Activated naive CD4-positive, alpha-beta T cell (primary cell): ENCODE results near the gene NECTIN1.
"Not testable (repeated sequence)": the region's sequence is repeated elsewhere in the genome, so short reads cannot be mapped to it uniquely, and the experiment has no call there.

ENCODE experiments used
- DNase-seq, 4 experiments: peaks; one replicate each; lab custom pipeline; 2025; lab: John Stamatoyannopoulos, UW

The NECTIN1 gene

DNA sequence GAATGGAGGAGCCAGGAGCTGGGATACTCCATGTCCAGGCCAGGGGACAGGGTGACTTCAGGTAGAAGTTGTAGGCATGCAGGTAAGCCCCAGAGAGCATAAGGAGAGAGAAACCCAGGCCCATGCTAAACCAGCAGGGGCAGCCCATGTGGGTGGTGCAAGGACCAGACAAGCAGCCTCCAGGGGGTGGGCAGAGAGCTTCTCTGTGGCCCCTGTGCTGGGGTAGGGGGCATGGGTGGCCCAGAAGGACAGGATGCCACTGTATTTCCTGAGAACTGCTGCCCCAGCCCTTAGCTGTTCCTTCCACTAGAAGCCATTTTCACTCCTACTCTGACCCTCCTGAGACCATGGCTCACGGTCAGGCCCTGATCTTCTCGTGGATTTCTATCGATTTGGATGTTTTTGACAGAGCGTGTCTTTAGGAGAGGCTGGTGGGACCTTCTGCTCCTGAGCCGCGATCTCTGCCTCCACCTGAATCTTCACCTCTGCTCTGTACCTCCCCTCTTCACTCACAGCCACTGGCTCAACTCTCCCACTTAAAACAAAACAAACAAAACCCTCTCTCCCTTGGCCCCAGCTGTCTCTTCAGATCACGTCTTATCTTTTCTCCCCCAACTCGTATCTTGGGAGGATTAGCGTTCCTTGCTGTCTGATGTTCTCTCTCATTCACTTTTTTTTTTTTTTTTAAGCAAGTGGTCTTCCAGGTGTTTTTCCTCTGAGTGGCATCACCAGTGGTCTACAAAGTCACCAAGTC is 112.2 kb downstream of the NECTIN1 start:
- no peak for DNase-seq

DNA sequence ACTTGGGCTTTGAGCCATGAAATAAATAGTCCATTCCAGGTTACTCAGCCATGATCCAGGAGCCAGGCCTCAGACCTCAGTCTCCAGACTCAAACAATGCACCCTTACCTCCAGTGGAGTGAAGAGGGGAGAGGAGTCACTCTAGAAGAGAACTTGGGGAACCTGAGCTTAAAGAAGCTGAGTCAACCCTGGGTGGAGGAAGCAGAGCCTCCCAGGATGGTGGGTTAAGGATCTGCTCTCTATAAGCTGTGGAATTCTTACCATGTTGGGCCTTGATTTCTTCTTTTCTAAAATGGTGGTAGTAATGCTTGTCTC is 113.2 kb downstream of the NECTIN1 start:
- no peak for DNase-seq

DNA sequence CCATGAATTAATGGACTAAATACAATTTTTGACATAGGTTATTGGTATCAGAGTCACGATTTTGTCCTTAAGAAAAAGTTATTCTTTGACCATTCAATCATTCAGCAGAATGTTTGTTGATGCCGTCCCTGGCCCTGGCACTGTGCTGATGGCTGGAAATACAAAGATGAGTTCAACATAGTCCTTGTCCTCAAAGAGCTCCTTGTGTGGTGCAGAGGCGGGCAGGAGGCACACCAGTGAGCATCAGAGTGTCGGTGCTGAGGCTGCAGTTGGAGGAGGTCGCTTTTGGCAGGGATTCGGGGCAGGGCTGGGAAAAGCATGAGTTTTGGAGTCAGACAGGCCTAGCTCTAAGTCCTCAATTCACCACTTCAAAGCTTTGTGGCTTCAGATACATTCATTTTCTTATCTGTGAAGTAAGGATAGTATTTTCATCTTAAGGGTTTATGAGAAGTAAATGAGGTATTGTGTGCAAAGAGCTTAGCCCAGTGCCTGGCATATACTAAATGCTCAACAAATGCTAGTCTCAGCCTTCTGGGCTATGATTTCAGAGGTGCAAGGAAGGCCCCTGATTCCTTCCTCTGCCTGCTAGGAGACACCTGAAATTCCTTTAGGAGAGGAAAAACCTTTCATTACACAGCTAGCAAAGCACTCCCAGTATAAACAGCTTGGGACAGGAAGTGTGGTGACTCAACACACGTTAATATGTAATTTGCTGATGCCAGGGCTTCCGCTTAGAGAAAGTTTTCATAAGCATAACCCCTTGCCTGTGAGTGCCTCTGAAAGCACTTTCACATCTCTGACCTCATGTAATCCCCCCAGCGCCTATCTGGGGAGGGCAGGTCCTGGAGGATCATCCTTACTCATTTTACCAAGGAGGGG is 113.8 kb downstream of the NECTIN1 start:
- no peak for DNase-seq

DNA sequence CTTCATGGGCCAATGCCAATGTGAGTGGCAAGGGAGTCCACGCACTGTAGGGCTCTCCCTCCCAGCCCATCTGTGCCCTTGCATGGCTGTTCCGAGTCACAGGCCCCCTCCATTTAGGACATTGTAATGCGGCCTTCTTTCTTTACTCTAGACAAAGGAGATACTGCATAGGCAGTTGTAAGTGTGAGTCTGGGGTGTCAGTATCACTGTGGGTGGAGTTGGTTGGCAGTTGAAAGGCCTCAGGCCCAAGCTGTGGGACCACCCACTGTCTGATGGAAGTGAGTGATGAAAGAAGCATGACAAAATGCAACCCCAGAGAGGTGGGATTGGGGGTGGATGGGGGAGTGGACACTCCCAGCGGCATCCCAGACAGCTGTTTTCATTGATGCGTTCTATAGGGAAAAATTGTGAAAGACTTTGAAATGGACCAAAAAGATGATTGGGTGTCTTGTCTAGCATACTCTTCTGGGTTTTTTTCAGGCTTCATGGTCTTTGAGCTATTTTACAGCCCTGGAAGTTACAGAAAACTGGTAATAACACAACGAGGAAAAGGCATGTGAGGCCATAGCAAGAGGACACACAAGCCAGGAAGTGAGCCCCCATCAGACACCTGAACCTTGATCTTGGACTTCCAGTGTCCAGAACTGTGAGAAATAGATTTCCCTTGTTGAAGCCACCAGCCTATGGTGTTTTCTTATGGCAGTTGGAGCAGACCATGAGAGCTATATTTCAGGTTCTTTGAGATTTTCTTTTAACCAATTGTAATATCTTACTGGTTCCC is 114.6 kb downstream of the NECTIN1 start:
- no peak for DNase-seq

DNA sequence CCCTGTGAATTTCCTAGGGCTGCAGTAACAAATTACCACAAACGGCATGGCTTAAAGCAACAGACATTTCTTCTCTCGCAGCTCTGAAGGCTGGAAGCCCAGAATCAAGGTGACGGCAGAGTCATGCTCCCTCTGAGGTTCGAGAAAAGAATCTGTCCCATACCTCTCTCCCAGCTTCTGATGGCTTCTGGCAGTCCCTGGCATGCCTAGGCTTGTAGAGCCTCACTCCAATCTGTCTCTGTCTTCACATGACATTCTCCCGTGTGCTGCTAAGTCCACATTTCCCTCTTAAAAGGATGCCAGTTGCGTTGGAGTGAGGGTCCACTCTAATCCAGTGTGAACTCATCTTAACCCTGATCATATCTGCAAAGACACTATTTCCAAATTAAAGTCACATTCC is 116.2 kb downstream of the NECTIN1 start:
- no peak for DNase-seq

DNA sequence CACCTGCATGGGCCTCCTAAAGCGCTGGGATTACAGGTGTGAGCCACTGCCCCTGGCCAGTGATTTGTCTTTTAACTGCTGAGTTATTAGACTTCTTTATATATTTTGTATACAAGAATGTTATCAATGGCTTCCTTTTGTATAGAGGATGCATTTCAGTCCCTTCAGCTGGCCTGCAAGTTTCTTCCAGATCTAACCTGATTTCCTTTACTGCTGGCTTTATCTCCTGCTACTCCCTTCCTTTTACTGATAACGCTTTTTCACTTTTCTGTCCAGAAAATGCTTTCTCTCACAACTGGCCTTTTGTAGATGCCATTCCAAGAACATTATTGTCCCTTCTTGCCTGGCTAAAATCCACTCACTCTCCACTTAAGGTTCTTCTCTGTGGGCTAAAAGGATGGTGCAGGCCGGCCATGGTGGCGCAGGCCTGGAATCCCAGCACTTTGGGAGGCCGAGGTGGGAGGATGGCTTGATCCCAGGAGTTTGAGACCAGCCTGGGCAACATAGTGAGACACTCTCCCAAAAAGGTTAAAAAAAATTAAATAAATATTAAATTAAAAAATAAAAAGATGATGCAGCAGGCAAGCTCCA is 118.1 kb downstream of the NECTIN1 start:
- DNase-seq = no peak

DNA sequence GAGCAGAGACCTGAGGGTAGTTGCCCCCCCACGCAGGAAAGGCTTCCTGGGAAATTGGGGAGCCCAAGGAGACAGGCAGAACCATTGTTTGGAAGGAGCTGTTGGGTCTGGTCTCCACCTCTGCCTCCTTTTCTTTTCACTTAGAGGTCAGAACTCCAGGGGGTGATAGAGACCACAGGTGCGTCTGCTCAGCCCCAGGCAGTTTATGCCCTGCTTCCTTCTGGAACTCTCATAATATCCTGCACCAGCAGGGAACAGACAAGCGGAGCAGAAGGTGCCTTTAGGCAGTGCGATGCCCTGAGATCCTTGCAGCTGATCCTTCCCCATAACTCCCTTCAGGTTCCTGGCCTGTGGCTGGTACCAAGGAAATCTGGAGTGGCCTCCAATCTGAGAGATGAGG is 120.2 kb downstream of the NECTIN1 start:
- no peak for DNase-seq

DNA sequence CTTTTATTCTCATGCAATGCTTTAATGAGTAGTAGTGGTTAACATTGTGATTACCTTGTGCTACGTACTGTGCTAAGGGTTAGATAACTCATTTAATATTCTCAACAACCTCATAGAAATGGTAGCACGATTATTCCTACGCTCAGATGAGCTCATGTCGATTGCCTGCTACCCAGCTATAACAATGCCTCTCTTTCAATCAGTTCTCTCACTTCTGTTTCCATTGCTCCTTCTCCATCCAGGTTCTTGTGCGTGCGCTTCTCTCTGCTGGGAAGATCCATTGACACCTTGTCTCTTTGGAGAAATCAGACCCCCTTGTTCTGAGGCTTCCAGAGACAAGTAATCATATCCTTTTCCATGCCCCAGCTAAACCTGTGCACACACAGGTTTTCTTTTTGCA is 120.8 kb downstream of the NECTIN1 start:
- no peak for DNase-seq

DNA sequence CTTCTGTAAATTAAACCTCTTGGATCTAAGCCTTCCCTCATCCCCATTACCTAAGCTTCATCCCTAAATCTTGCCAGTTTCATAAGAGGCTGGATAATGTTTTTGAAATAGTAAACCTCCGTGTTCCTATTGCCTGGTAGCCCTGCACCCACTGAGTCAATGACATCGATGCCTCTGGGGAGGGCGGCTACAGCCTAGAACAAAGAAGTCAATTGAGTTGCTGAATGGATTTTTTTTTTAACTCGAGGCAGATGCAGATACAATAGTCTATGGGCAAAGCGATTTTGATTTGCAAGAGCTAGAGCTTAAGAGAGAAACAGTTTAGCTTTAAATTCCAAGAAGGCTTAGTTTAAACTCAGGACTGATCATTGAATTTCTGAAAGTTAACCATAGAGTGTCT is 121.3 kb downstream of the NECTIN1 start:
- DNase-seq = no peak

DNA sequence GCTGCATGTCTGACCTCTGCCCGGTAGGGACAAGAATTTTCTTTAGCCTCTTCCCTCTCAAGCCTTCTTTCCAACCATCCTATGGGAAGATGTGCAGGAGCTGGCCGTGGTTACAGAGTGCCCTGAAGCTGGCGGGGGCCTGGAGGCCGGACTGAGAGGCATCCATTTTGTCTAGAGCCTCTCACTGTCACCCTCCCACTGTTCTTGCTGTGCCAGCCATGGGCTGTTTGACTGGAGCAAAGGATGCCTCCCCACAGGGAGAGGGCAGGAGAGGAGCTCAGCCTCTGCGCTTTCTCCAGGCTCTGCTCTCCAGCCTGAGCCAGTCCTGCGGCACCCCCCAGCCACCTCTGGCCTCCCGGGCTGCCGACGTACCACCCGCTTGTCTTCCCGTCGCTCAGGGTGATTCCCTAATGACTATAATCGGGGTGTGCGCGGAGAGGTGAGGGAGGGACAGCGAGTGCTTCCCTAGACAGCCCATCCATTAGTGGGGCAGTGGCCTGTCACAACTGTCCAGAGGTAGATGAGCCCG is 123.8 kb downstream of the NECTIN1 start:
- no peak for DNase-seq

DNA sequence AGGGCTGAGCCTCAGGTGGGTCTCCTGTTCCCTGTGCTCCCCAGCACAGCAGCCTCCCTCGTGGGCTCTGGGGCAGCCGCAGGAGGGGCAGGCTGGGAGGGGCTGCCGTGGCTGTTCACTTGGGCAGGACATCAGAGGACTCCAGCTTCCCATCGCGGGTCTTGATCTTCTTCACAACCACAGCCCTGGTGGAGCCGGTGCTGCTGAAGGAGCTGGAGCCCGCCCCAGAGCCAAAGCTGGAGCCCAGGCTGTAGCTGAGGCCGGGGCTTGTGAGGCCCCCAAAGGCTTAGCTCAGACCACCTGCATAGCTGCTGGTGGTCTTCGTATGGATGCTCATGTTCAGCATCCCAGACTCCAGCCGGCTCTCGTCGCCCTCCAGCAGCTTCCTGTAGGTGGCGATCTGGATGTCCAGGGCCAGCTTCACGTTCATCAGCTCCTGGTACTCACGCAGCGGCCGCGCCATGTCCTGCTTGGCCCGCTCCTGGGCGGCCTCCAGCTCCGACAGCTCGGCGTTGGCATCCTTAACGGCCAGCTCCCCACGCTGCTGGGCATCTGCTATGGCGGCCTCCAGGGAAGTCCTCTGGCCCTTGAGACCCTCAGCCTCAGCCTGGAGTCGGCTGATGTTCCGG is 126.1 kb downstream of the NECTIN1 start:
- no peak for DNase-seq

DNA sequence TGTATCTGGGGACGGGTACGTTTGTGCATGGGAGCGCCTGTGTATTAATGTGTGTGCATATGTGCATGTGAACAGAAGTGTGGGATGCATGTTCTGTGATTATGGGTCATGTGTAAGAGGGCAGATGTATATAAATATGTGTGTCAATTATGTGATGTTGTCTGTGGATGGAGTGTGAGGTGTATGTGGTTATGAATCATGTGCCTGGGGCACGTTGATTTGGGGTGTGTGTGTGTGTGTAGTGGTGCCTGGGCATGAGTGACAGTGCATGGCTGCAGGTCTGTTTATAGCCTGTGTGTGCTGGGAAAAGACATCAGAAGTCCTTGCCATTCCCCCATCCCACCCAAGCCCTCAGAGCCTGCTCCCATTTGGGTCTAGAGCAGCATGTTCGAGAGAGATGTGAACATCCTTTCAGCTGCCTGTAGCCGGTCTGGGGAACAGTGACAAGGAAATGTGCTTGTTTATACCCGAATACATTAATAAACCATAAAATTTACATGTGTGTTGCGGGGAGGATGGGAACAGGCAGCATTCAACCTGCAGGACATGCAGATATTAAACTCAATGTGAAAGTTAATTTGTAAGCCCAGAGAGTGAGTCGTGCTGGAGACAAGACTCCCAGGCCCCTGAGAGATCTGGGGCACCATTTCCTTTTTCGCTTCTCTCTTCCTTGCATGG is 129.0 kb downstream of the NECTIN1 start:
- no peak for DNase-seq

DNA sequence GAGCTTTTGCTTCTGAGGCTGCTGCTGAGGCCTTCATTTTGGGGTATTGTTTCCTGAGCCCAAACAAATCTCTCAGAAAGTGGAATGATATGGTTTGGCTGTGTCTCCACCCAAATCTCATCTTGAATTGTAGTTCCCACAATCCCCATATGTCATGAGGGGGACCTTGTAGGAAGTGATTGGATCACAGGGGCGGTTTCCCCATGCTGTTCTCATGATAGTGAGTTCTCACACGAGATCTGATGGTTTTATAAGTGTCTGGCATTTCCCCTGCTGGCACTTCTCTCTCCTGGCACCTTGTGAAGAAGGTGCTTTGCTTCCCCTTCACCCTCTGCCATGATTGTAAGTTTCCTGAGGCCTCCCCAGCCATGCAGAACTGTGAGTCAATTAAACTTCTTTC is 133.1 kb downstream of the NECTIN1 start:
- not testable (repeated sequence) for DNase-seq

DNA sequence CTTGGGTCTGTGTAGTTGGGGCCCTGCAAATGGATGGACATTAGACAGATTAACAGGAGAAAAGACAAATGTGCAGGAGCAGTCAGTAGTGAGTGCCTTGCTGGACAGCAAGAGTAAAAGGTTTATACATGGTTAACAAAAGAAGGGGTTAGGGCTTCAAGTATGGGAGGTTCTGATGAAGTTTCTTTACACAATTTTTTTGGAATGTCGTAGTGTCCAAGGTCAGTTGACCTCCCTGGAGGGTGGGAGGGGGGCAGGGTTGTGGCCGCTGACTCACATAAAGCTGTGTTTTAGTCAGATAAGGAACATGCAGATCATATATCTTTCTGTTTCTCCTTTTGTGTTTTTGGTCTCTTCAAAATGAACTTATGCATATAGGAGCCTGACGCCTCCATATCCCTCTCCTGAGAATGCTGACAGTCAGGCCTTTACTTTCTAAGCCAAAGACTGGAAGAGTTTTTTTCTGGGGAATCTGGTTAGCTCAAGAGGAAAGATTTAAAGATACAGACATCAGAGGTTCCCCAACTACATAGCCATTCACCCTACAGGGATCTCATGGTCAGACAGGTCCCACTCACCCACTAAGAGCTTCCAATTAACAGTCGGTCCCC is 134.3 kb downstream of the NECTIN1 start:
- DNase-seq = no peak

DNA sequence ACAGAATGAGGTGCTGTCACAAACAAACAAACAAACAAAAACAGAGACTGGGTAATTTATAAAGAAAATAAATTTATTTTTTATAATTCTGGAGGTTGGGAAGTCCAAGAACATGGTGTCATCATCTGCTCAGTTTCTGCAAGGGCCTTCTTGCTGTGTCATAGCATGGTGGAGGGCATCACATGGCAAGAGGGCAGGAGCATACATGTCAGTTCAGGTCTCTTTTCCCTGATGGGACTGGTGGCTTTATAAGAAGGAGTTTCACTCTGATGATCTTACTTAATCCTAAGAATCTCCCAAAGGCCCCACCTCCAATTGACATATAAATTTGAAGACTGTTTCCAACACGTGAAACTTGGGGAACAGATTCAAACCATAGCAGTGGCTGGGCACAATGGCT is 135.7 kb downstream of the NECTIN1 start:
- DNase-seq = no peak

DNA sequence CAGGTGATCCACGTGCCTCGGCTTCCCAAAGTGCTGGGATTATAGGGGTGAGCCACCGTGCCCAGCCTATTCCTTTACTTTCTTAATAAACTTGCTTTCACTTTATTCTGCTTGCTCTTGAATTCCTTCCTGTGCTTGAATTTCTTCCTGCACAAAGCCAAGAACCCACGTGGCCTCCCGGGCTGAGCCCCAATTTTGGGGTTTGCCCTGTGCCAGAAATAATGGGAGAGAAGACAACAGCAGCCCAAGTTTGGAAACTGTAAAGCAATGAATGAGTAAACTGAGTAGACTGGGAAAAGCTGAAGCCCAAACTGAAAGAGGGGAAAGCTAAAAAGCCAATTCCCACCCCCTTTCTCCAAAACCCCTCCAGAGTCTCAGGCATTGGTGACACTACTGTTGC is 136.4 kb downstream of the NECTIN1 start:
- DNase-seq = no peak

DNA sequence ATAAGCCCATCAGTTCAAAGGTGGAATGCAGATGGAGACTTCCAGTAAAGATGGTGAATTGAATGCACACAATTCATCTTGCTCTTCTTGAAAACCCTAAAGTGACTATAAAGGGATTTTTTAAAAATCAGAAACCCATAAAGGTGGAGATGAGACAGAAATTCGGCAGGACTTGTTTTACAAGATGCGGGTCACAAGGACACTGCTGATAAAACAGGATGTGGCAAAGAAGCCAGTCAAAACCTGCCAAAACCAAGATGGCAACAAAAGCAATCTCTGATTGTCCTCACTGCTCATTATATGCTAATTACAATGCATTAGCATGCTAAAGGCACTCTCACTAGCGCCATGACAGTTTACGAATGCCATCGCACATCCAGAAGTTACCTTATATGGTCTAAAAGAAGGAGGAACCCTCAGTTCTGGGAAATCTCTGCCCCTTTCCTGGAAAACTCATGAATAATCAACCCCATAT is 137.1 kb downstream of the NECTIN1 start:
- DNase-seq = no peak

DNA sequence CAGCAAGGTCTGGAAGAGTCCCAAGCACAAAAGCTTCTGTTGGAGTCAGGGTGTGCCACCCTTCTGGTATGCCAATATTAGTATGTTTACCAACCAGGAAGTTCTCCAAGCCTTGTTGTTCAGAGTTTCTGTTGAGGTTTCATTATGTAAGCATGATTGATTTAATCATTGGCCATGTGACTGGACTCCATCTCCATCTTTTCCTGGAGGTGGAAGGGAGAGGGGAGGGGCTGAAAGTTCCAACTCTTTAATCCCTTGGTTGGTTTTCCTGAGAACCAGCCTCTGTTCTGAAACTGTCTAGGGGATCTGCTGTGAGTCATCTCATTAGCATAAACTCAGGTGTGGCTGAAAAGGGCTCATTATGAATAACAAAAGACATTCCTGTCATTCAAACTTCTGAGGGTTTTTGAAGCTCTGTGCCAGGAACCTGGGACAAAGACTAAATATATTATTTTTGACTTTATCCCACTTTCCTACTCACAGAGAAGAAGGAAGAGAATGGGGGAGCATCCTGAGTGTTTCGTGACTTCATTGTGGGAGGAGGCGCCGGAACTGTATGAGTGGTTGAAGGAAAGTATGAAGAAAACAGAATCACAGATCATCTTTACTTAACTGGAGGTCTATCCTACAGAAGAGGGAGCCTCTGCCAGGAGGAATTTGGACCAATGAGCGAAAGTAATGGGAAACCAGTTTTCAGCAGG is 138.2 kb downstream of the NECTIN1 start:
- DNase-seq = no peak

DNA sequence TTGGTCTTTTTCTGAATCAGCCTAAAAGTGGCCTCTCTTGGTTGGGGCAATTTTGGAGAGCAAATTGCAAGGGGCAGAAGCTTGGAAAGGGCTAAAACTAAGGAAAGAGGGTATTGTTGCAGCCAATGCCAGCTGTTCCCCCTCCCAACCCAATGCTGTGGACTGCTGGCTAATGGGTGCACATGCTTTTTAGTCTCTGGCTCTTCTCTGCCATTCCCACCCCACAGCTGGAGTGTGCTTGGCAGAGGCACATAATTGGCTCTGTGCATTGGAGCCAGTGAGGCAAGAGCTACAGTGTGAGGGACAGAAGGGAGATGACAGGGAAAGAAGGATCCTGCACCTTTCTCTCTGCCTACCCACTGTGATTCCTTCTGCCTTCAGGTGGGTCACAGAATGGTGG is 140.0 kb downstream of the NECTIN1 start:
- no peak for DNase-seq
